Measurements from ENCODE around the gene SUPT16H.

DNA sequence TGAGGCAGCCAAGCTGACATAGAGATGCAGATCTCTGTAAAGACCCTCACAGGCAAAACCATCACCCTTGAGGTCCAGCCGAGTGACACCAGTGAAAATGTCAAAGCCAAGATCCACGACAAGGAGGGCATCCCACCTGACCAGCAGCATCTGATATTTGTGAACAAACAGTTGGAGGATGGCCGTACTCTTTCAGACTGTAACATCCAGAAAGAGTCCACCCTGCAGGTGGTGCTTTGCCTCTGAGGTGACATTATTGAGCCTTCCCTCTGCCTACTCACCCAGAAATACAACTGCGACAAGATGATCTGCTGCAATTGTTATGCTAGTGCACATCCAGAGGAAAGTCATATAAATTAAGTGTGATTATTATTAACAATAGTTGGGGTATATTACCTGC lies 15.1 kb upstream of the SUPT16H start:
- TF ChIP-seq, protein P1, sequence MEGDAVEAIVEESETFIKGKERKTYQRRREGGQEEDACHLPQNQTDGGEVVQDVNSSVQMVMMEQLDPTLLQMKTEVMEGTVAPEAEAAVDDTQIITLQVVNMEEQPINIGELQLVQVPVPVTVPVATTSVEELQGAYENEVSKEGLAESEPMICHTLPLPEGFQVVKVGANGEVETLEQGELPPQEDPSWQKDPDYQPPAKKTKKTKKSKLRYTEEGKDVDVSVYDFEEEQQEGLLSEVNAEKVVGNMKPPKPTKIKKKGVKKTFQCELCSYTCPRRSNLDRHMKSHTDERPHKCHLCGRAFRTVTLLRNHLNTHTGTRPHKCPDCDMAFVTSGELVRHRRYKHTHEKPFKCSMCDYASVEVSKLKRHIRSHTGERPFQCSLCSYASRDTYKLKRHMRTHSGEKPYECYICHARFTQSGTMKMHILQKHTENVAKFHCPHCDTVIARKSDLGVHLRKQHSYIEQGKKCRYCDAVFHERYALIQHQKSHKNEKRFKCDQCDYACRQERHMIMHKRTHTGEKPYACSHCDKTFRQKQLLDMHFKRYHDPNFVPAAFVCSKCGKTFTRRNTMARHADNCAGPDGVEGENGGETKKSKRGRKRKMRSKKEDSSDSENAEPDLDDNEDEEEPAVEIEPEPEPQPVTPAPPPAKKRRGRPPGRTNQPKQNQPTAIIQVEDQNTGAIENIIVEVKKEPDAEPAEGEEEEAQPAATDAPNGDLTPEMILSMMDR (IDR thresholded peaks at IDR 0.05) = no peak
- no peak for TF ChIP-seq EP300 (IDR thresholded peaks at IDR 0.05)

All from ovary (tissue), 3 donors.